GM19351 (cell line): ENCODE measurements around the gene TRAF3.
"Not testable (repeated sequence)": the region's sequence is repeated elsewhere in the genome, so short reads cannot be mapped to it uniquely, and the experiment has no call there.

Experiments used
- ATAC-seq: cut with Tn5 transposase; IDR thresholded peaks from one replicate; pipeline ENCODE4 v1.9.1; 2021; ENCODE audit warnings: mild to moderate bottlenecking, moderate library complexity; ENCODE audit not compliant: unreplicated experiment

The TRAF3 gene

DNA sequence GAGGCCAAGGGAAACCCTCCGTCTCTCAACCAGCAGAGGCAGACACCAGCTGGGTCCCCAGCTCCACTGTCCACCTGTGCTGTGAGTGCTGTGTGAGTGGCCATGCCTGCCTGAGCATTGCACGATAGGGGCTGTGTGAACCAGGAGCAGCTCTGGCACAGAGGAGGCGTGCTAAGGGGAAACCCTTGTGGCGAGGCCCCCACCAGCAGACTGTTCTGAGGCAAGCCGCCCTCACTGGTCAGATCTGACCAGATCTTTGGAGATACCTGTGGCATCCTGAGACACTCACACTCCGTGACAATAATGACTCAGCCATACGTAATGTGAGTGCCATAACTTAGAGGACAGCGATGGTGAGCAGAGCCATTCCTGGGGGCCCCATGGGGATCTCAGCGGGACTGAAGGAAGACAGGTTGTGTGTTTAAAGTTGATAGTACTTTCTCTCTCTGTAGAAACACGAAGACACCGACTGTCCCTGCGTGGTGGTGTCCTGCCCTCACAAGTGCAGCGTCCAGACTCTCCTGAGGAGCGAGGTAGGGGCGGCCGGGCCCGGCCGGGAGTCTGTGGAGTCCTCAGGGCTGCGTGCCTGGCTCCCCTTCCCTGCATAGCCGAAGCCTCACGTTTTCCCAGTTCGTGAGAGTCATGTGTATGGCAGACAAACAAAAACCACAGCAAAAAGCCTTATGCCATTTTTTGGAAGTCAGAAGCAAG, 108.6 kb downstream of the TRAF3 start:
- no peak for ATAC-seq

DNA sequence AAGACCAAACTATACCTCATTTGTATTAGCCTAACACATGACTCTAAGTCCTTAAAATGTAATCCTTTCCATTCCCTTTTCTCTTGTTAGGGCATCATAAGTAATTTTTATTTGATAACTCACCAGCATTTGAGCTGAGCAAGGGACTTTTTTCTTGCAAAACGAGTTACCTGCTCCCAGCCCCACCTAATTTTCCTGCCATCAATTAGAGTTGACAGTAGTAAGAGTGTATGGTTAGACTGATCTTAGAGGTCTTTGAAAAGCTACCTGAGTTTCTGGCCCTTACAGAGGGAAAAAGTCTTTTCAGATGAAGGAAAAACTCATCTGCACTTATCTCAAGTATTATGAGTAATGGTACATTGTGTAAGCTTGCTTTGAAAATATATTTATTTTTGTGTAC, 111.5 kb downstream of the TRAF3 start:
- no peak for ATAC-seq

DNA sequence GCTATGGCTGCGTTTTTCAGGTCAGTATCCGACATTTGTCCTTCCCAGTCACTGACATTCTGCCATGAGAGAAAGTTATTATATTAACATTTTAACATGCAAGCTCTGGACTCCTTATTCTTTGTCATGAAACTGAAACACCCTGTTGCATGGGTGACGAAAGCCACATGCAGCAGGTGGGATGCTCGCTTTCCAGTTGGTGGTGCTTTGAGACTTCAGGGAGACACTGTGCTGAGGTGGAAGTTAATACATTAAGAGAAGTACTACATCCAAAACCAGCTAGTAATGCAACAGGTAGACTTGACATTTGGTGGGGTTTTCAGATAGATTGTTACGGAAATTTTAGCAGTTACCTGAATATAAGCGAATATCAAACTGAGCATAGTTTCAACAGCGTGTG, 112.4 kb downstream of the TRAF3 start:
- ATAC-seq: no peak

DNA sequence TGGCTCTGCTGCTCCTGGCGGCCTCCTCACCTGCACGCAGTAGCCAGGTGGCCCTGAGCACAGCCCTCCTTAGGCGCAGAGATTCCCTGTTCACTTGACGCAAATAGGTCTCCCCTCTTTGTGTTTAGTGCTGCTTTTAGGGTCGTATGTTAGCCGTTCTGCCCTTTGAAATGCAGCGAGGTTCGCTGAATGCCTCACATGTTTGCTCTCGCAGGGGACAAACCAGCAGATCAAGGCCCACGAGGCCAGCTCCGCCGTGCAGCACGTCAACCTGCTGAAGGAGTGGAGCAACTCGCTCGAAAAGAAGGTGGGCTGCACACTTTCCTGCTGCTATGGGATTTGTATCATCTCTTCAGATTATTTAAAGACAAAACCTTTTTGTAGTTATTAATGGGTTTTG, 113.9 kb downstream of the TRAF3 start:
- ATAC-seq: no peak

DNA sequence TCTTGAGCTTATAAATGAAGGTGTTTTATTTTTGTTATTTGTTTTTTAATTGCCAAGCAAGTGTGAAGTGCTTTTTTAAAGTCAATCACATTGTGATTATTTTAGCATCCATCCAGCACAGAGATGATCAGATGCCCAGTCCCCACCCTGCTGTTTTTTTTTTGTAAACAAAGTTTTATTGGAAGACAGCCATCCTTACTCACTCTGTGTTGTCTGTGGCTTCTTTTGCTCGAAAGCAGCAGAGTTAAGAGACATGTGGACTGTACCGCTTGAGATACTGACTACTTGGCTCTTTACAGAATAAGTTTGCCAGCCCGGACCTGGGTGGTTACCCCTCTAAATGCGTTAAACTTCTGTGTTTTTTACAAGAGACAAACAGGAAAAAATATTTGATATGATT, 114.3 kb downstream of the TRAF3 start:
- ATAC-seq: no peak

DNA sequence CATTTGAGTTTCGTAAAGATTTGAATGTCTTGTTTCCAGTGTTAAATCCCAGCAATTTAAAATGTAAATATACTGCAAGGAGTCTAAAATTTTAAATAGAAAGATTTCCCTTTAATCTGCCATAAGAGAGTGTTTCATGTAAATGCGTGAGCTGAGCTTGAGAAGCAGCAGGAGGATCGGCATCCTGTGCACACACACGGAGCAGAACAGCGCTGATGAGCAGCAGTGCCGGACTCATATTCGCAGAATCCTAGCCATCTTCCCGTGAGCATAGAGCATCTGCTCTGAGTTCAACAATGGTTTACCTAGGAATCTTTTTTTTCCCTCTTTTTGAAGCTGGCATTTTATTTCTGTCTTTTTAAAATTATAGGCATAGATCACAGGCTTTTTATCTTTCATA, 115.4 kb downstream of the TRAF3 start:
- no peak for ATAC-seq

DNA sequence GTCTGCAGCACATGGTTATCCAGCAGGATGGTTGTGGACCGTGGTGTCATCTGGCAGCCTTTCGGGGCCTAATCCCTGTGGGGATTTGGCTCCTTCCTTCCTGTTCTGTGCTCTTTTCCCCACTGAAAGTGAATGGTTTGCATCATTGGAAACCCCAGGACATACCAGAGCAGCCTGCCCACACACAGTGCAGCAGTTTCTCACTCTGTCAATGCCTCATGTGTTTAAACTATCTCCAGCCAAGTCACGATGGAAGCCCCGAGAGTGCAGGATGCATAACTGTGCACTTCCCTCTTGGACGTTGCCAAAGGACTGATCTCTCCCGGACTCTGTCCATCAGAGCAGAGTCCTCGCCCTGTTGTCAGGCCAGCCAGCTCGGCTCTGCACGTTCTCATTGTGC, 116.2 kb downstream of the TRAF3 start:
- ATAC-seq: no peak

DNA sequence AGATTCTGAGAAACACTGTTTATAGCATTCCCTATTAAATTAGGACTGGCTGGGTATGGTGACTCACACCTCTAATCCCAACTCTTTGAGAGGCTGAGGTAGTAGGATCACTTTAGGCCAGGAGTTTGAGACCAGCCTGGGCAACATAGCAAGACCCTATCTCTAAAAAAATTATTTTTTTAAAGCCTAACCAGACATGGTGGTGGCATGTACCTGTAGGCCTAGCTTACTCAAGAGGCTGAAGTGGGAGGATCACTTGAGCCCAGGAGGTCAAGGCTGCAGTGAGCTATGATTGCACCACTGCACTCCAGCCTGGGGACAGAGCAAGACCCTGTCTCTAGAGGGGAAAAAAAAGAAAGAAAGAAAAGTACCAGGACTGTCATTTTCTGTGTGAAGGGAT, 119.5 kb downstream of the TRAF3 start:
- ATAC-seq: not testable (repeated sequence)

DNA sequence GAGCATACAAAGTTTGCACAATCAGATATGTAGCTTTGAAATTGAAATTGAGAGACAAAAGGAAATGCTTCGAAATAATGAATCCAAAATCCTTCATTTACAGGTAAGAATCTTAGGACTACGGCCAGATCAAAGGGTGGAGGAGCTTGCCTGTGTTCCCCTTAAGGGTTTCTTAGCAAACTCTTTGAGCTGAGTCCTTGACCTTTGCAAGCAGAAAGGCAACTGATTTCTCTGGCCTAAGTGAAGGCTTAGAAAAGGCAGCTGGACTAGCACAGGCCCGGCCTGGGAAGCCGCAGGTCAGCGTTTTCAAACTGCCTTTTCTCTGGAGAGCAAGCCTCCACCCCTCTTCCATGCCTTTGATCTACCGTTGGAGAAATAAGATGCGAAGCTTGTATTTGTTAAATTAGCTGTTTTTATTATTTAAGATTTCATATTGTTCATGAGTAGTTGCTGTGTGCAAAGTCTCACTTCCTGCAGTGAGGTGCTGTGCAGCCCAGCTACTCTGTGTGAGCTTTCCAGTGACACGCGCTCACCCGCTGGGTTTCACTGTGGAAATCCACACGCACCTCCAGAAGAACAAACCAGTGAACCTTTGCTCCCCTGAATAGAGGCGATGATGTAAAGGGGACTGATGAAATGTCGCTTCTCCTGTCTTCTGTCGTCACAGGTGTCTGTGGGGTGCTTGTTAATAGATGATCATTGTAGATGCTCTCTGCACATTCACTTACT, 120.2 kb downstream of the TRAF3 start:
- ATAC-seq: no peak

DNA sequence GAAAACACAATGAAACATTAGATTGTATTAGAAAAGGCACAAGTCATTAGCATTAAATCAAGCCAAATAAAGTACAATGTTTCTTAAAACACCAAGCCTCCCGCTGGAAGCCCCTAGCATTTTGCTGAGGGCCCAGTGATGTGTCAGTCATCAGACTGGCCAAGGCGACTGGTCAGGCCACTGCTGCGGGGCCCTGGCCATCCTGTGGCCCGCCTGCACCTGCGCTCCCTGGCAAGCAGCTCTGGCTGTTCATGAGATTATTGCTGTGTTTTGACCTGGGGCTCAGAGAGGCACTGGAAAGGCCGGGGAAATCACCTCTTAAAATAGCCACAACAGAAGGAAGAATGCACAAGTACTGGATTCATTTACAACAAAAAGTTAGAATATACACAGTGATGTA, 121.0 kb downstream of the TRAF3 start:
- ATAC-seq: no peak

DNA sequence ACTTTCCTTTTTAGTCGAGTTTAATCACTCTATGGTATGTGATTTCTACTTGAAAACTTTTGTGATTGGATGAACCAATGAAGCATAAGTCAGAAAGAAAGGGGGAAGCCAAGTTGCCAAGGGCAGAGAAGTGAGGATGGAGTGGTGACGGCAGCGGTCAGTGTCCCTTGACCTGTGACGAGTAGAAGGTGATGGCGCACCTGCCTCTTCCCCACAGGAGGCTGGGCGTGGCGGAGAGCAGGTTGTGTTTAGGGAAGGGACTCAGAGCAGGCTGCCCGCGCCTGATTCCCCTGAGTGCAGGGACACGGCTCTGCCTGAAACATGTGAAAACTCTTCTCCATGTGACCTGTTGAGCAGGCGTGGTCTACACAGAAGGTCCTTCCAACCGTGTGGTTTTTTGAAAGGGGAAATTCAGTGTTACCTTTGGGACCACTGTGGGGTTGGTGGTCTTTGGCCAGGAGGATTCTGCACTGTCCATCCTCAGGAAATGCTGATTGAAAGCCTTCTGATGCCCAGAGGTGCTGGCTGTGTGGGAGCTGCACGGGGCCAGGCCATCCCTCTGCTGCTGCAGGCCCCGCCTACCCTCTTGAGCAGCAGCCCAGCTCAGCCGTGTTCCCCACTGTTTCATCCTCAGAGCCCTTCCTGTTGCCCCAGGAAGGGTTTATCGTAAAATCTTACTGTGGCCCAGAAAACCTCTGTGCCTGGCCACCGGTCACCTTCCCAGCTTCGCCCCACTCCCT, 121.7 kb downstream of the TRAF3 start:
- ATAC-seq: no peak

DNA sequence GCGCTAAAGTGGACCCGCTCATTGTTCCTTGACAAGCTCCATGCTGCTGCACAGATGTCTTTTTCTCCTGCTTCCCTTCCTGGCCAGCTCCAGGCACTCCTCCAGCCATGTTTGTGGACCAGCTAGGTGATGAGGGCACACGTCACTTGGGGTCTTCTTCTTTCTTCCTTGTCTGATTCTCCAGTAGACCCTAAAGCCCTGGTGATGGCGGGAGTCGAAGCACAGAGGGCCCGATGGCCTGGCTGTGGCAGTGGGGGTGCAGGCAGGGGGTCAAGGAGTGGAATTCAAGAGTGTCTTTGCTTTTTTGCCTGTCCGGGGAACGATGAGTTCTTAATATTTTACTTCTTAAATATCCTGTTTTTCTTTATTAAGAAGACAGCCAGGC, 122.3 kb downstream of the TRAF3 start:
- no peak for ATAC-seq

DNA sequence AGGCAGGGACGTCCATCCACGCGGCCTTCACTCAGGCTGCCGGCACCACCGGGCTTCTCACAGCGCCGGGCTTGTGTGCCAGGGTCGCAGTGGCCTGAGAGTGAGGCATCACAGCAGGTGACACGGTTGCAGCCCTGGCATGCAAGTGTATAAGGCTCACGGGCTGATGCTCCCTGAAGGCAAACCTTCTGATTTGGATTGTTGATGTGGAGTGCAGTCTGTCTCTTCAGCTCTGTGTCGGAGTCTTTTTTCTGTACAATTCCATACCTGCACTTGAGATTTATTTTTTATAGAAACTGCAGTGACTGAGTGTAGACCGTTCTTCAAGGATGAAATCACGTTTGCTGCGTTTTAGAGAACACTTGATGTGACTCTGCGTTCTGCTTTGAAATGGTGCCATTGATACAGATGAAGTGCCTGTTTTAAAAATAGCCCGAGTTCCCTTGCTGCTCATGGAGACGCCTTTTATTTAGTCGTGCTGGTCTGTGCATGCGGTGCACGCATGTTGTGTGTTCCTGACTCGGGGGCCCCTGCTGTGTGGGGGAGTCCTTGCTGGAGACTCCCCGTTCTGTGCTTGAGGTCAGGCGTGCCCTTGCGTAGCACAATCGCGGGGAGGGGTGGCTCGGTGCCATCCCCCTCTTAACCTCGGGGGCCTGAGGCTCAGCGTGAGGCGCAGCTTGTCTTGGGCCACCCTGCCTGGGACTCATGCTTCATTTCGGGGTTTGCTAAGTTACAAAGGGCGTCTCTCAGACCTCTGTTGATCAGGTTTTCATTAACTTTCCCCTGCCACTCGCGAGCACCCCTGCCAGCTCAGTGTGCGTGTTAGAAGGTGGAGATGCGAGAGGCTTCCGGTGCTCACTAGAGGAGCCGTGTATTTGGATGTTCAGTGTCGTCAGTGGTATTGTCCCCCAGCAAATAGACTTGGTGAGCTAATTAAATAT, 123.7 kb downstream of the TRAF3 start:
- peak; percentile 61 for ATAC-seq

DNA sequence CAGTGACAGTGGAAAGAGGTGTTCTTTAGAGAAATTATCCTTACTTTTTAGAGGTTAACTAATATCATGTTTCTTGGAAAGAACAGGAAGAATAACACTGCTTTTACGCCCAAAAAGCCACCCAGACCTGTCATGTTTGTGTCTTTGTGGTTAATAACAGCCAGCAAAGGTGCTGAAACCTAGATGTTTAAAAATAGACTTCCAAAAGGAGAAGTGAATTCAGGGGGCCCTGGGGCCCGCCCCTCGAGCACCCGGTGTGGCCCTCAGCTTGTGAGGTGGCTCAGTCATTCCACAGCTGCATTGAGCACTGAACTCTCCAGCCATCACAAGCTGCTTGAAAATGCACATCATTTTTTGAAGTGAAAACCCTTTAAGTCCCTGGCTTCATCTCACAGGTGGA, 124.4 kb downstream of the TRAF3 start:
- ATAC-seq: peak; percentile 82

DNA sequence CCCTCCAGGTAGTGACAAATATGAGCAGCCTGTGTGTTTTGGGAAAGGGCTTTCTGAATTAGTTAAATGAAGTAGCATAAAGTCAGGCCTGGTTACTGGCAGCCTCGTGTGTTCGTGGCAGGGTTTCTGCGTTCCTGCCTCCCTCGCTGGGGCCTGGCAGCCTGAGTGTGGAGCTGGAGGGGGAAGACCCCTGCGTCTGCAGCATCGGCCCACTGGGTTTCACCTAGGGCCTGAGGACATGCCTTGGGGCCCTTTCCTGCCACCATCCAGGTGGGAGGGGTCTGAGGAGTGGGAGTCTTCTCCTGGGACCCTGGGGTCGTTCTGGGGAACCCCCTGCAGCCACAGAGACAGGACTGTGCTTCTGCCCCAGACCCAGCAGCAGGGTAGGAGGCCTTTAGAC, 124.8 kb downstream of the TRAF3 start:
- ATAC-seq: peak; percentile 12

DNA sequence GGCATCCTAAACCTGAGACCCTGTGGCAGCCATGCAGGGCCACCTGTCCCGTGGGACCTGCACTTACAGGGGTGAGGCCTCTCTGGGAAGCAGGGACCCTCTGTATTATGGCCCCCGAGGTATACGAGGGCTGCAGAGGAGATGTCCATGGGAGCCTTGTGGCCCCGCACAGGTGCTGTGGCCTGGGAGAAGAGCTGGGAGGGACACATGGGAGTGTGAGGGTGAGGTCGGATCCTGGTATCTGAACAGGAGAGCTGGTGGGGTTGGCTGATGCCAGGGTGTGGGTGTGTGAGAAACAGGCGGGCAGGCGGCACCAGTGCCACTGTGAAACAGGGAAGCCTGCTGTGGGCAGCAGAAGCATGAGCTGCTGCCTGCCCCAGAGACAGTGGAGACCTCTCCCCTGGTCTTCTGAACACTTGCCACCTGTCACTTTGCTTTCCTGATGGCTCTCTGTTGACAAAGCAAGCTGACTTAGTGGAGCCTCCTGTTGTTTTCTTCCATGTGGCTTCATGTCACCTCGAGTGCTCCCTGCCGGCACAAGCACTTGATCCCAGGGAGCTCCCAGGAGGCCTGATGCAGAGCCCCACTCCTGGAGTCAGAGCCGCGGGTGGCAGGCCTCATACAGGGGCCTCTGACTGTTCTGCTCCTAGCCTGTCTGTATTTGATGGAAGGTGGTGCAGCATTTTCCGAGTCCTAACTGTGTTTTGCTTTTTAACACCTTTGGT, 125.4 kb downstream of the TRAF3 start:
- ATAC-seq: no peak

DNA sequence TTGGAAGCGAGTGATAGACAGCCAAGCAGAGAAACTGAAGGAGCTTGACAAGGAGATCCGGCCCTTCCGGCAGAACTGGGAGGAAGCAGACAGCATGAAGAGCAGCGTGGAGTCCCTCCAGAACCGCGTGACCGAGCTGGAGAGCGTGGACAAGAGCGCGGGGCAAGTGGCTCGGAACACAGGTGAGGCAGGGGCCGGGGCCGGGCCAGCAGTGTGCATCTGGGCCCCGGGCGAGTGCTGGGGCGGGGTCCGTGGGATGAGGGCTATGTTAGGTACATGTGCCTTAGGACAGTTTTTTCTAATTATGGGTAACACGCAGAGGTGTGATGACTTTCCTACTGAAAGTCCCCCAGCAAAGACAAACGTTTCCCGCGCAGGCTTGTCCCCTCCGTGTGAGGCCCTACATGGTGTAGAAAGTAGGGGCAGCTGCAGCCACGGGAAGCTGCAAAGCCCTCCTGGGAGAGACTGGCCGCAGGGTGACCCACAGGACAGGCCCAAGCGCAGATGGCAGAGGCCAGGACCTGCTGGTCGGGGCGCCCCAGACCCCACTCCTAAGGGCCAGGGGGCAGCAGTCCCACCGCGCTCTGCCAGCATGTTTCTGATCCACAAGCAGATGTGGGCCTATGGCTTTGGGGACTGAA, 126.1 kb downstream of the TRAF3 start:
- no peak for ATAC-seq

DNA sequence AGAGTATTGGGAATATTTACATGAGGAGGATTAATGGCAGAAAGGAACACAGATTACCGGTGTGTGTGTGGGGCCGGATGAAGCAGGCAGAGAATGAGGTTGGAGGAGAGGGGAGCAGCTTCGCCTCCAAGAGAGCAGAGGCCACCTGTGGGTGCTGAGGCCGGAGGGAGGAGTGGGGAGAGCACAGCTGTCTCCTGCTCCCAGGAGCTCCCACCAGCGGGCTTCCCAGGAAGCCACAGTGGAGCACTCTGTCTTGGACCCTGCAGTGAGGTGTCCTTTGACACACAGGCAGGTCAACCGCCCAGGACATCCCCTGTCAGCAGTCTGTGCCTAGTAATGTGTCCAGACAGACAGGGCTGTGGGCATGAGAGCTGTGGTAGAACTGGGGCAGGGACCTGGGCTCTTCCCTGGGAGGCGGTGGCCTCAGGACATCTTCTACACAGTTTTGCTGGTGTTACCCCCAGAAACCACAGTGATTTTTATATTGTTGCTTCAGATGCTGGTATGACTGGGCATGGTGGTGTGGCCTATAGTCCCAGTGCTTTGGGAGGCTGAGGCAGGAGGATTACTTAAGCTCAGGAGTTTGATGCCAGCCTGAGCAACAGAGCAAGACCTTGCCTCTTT, 126.8 kb downstream of the TRAF3 start:
- ATAC-seq: no peak
